H9 (cell line): ENCODE data around the gene CTNNB1. TPM values are rescaled to one million over a fixed set of nuclear protein-coding genes. Genes with fewer than 3 reads are reported as not detected.

Experiments
- DNase-seq: peaks from one replicate; pipeline ENCODE4 v3.0.0-alpha.2; 2017
- H2AFZ ChIP-seq: one replicate; pipeline ENCODE4 v1.6.1; 2013; ENCODE audit warnings: mild to moderate bottlenecking, low read length, control low read depth, moderate library complexity
- H2AK5ac ChIP-seq: 2 replicates; pipeline ENCODE4 v1.6.1; 2013; ENCODE audit warnings: low read length, control low read depth, mixed read lengths; ENCODE audit not compliant: insufficient read length
- H2BK120ac ChIP-seq: one replicate; pipeline ENCODE4 v1.6.1; 2013; ENCODE audit warnings: low read depth, mild to moderate bottlenecking, low read length, control low read depth, inconsistent platforms; ENCODE audit not compliant: poor library complexity, severe bottlenecking
- H2BK12ac ChIP-seq: 2 replicates; pipeline ENCODE4 v1.6.1; 2013; ENCODE audit warnings: low read length, control low read depth, mixed read lengths, low read depth; ENCODE audit not compliant: insufficient read length
- H2BK15ac ChIP-seq: 2 replicates; pipeline ENCODE4 v1.6.1; 2013; ENCODE audit warnings: low read depth, low read length, control low read depth
- H2BK20ac ChIP-seq: one replicate; pipeline ENCODE4 v1.6.1; 2013; ENCODE audit warnings: low read depth, mild to moderate bottlenecking, low read length, control low read depth, inconsistent platforms; ENCODE audit not compliant: poor library complexity, severe bottlenecking
- H2BK5ac ChIP-seq: 2 replicates; pipeline ENCODE4 v1.6.1; 2013; ENCODE audit warnings: low read length, control low read depth, mixed read lengths; ENCODE audit not compliant: insufficient read length
- H3K14ac ChIP-seq: 2 replicates; pipeline ENCODE4 v1.6.1; 2013; ENCODE audit warnings: low read length, control low read depth; ENCODE audit not compliant: insufficient read depth
- H3K18ac ChIP-seq: 2 replicates; pipeline ENCODE4 v1.6.1; 2013; ENCODE audit warnings: low read depth, mild to moderate bottlenecking, mixed read lengths, low read length, control low read depth; ENCODE audit not compliant: insufficient read length
- H3K23ac ChIP-seq: 2 replicates; pipeline ENCODE4 v1.6.1; 2013; ENCODE audit warnings: low read length, control low read depth, mixed read lengths, low read depth; ENCODE audit not compliant: insufficient read length
- H3K23me2 ChIP-seq: 2 replicates; pipeline ENCODE4 v1.6.1; 2013; ENCODE audit warnings: low read depth, mild to moderate bottlenecking, mixed read lengths, low read length, control low read depth; ENCODE audit not compliant: insufficient read length, poor library complexity, severe bottlenecking
- H3K27ac ChIP-seq: 2 replicates; pipeline ENCODE4 v1.5.1; 2013; ENCODE audit warnings: low read length, control low read depth, mixed read lengths, low read depth; ENCODE audit not compliant: insufficient read length
- H3K27me3 ChIP-seq: 2 replicates; pipeline ENCODE4 v1.6.1; 2013; ENCODE audit warnings: low read length, control low read depth, inconsistent platforms; ENCODE audit not compliant: insufficient read depth
- H3K4ac ChIP-seq: 2 replicates; pipeline ENCODE4 v1.6.1; 2013; ENCODE audit warnings: low read depth, mild to moderate bottlenecking, control low read depth, inconsistent platforms, low read length, moderate library complexity
- H3K4me1 ChIP-seq: 2 replicates; pipeline ENCODE4 v1.6.1; 2013; ENCODE audit warnings: low read length, control low read depth, inconsistent platforms; ENCODE audit not compliant: insufficient read depth
- H3K4me2 ChIP-seq: 2 replicates; pipeline ENCODE4 v1.6.1; 2013; ENCODE audit warnings: low read length, control low read depth, mixed read lengths; ENCODE audit not compliant: insufficient read length, insufficient read depth
- H3K56ac ChIP-seq: 2 replicates; pipeline ENCODE4 v1.6.1; 2013; ENCODE audit warnings: low read depth, mild to moderate bottlenecking, mixed read lengths, low read length, control low read depth; ENCODE audit not compliant: insufficient read length
- H3K79me1 ChIP-seq: 2 replicates; pipeline ENCODE4 v1.6.1; 2013; ENCODE audit warnings: low read depth, mild to moderate bottlenecking, moderate library complexity, low read length, control low read depth, inconsistent platforms; ENCODE audit not compliant: insufficient read depth, poor library complexity, severe bottlenecking
- H3K79me2 ChIP-seq: 2 replicates; pipeline ENCODE4 v1.6.1; 2013; ENCODE audit warnings: low read length, control low read depth, inconsistent platforms; ENCODE audit not compliant: insufficient read depth
- H3K9ac ChIP-seq: 2 replicates; pipeline ENCODE4 v1.6.1; 2013; ENCODE audit warnings: low read length, control low read depth, mixed read lengths; ENCODE audit not compliant: insufficient read length; ENCODE audit errors: extremely low read depth
- H3K9me3 ChIP-seq: one replicate; pipeline ENCODE4 v1.6.1; 2013; ENCODE audit warnings: low read depth, low read length, inconsistent platforms; ENCODE audit not compliant: control insufficient read depth
- H3T11ph ChIP-seq: one replicate; pipeline ENCODE4 v1.6.1; 2013; ENCODE audit warnings: mild to moderate bottlenecking, low read length, control low read depth, inconsistent platforms
- H4K20me1 ChIP-seq: one replicate; pipeline ENCODE4 v1.6.1; 2013; ENCODE audit not compliant: control insufficient read depth, insufficient read length, insufficient read depth
- H4K5ac ChIP-seq: 2 replicates; pipeline ENCODE4 v1.6.1; 2013; ENCODE audit warnings: low read depth, mild to moderate bottlenecking, mixed read lengths, low read length, control low read depth; ENCODE audit not compliant: insufficient read length
- H4K8ac ChIP-seq: replicated peaks from 2 replicates; pipeline ENCODE4 v1.6.1; 2013; ENCODE audit warnings: low read length, control low read depth, mixed read lengths, low read depth; ENCODE audit not compliant: insufficient read length
- H4K91ac ChIP-seq: 2 replicates; pipeline ENCODE4 v1.6.1; 2013; ENCODE audit warnings: low read depth, mild to moderate bottlenecking, moderate library complexity, mixed read lengths, low read length, control low read depth; ENCODE audit not compliant: insufficient read length
- H3K27ac Mint-ChIP-seq, 3 experiments: 2 replicates in 2 of 3; 3 replicates in 1 of 3; pipeline ENCODE4 v1.8.0; 2020 to 2021; ENCODE audit warnings: mixed read lengths in 3 of 3, mild to moderate bottlenecking in 1 of 3, moderate library complexity in 1 of 3
- H3K27me3 Mint-ChIP-seq: 2 replicates; pipeline ENCODE4 v1.8.0; 2021; ENCODE audit warnings: low read depth, mild to moderate bottlenecking, moderate library complexity, mixed read lengths
- H3K36me3 Mint-ChIP-seq, 3 experiments: 2 replicates in 2 of 3; 3 replicates in 1 of 3; pipeline ENCODE4 v1.8.0; 2020 to 2021; ENCODE audit warnings: low read depth in 3 of 3, mixed read lengths in 3 of 3; ENCODE audit not compliant: insufficient read depth in 1 of 3
- H3K4me1 Mint-ChIP-seq, 2 experiments: 2 replicates each; pipeline ENCODE4 v1.8.0; 2020; ENCODE audit warnings: mixed read lengths in 2 of 2
- H3K4me3 Mint-ChIP-seq, 2 experiments: 2 replicates in 1 of 2; 3 replicates in 1 of 2; pipeline ENCODE4 v1.8.0; 2020 to 2021; ENCODE audit warnings: mild to moderate bottlenecking in 2 of 2, mixed read lengths in 2 of 2, moderate library complexity in 1 of 2
- H3K9me3 Mint-ChIP-seq, 2 experiments: 2 replicates in 1 of 2; 3 replicates in 1 of 2; pipeline ENCODE4 v1.8.0; 2020; ENCODE audit warnings: mild to moderate bottlenecking in 2 of 2, mixed read lengths in 2 of 2, moderate library complexity in 1 of 2
- CTCF ChIP-seq: fragments of 200-600 bp; sonication (generic); conservative IDR thresholded peaks from 3 replicates; pipeline ENCODE4 v1.8.0; 2021; ENCODE audit warnings: antibody characterized with exemption, mild to moderate bottlenecking
- WGBS: extraction: QIAGEN DNeasy Blood & Tissue Kit; methylation state at CpG from one replicate; pipeline ENCODE4 v1.1.7; 2013; ENCODE audit warnings: missing lambda C conversion rate, low lambda C conversion rate, mixed read lengths; ENCODE audit not compliant: insufficient read length; ENCODE audit errors: extremely low coverage; 5-methylcytosine and 5-hydroxymethylcytosine counted together
- total RNA-seq: library from RNA; stranded (reverse); gene quantifications from 2 replicates; pipeline ENCODE4 v1.2.1, GENCODE V29; 2021

Gene CTNNB1
- total RNA-seq, 1 experiment from 2014 or later, result 500 TPM

GRCh38 chr3:41175365-41175764, 23.9 kb upstream of the CTNNB1 start:
- WGBS, result no CpG with 5 or more reads among the region's 1 CpG
- no peak overlapping the region for H3K56ac ChIP-seq
- no peak overlapping the region for H3K4me2 ChIP-seq
- H2AFZ ChIP-seq, result no peak overlapping the region
- no peaks in the 10 kb centered on the region; the same call in 1 of the 2 replicates for H3K4me1 ChIP-seq
- H3K18ac ChIP-seq, result no peak overlapping the region
- no peak for DNase-seq
- H2BK120ac ChIP-seq, result no peak overlapping the region
- H2BK5ac ChIP-seq, result no peak overlapping the region
- H3K14ac ChIP-seq, result no peak overlapping the region
- Mint-ChIP-seq H3K4me1 (peaks cover 10 to 18% of the 10 kb centered on the region in 2 experiments), H3K27ac (no peak overlapping the region; a peak in 1 of 7 replicates), H3K36me3 (no peaks in the 10 kb centered on the region), H3K9me3 (no peaks in the 10 kb centered on the region), H3K27me3 (no peaks in the 10 kb centered on the region; the same call in none of the 2 replicates), H3K4me3 (no peak overlapping the region)
- H3K4ac ChIP-seq, result no peak overlapping the region
- H2BK12ac ChIP-seq, result no peak overlapping the region
- no peak overlapping the region for H3T11ph ChIP-seq
- H3K79me1 ChIP-seq, result no peaks in the 10 kb centered on the region
- H3K27me3 ChIP-seq, result no peaks in the 10 kb centered on the region
- H2AK5ac ChIP-seq, result no peak overlapping the region
- H4K5ac ChIP-seq, result no peak overlapping the region
- no peak for TF ChIP-seq CTCF
- H3K23me2 ChIP-seq, result no peaks in the 10 kb centered on the region
- H3K79me2 ChIP-seq, result no peaks in the 10 kb centered on the region
- H2BK20ac ChIP-seq, result no peak overlapping the region
- no peak overlapping the region for H3K23ac ChIP-seq
- no peak overlapping the region for H4K8ac ChIP-seq
- no peaks in the 10 kb centered on the region for H3K9me3 ChIP-seq
- no peak overlapping the region for H3K9ac ChIP-seq
- H3K27ac ChIP-seq, result no peak overlapping the region
- H4K91ac ChIP-seq, result no peak overlapping the region
- no peak overlapping the region for H2BK15ac ChIP-seq
- H4K20me1 ChIP-seq, result no peaks in the 10 kb centered on the region
